ENCODE results near the gene FUT7. TPM values are rescaled to one million over a fixed set of nuclear protein-coding genes. Genes with fewer than 3 reads are reported as not detected.

FUT7 gene
- total RNA-seq, 1 experiment from 2014 or later: not detected

- no peak overlapping the region for H4K8ac ChIP-seq (replicated peaks; ENCODE audit: insufficient read length, low read depth, low read length)
- H3K9me3 ChIP-seq (ENCODE audit: control insufficient read depth, low read depth, low read length): no peaks in the 10 kb centered on the region
- no peak overlapping the region for H3K4me3 Mint-ChIP-seq
- no peak overlapping the region for H3K56ac ChIP-seq (ENCODE audit: insufficient read length, low read depth, low read length)
- H4K91ac ChIP-seq (ENCODE audit: insufficient read length, low read depth, low read length): no peak overlapping the region
- no peak overlapping the region for H3K4ac ChIP-seq (ENCODE audit: low read depth, low read length)
- H3K4me2 ChIP-seq (ENCODE audit: insufficient read depth, insufficient read length, low read length): no peak overlapping the region
- H3K4me1 Mint-ChIP-seq: peaks cover 5 to 6% of the 10 kb centered on the region in 2 experiments
- no peak overlapping the region for H3K18ac ChIP-seq (ENCODE audit: insufficient read length, low read depth, low read length)
- no peaks in the 10 kb centered on the region for H3K9me3 Mint-ChIP-seq
- WGBS (ENCODE audit: extremely low coverage, insufficient read length, low lambda C conversion rate): no CpG with 5 or more reads among the region's 23 CpGs
- no peak overlapping the region for H2AFZ ChIP-seq (ENCODE audit: low read length)
- H3K4me1 ChIP-seq (ENCODE audit: insufficient read depth, low read length): no peaks in the 10 kb centered on the region
- H3K27ac ChIP-seq (ENCODE audit: insufficient read length, low read depth, low read length): no peak overlapping the region
- TF ChIP-seq CTCF (conservative IDR thresholded peaks at IDR 0.05): no peak
- no peak overlapping the region for H2BK15ac ChIP-seq (ENCODE audit: low read depth, low read length)
- no peaks in the 10 kb centered on the region; the same call in 1 of the 2 replicates for H3K27me3 ChIP-seq (ENCODE audit: insufficient read depth, low read length)
- H3K79me2 ChIP-seq (ENCODE audit: insufficient read depth, low read length): peaks cover 2% of the 10 kb centered on the region; the same call in 1 of the 2 replicates
- peaks cover 10% of the 10 kb centered on the region for H3K27me3 Mint-ChIP-seq (ENCODE audit: low read depth)
- H2BK120ac ChIP-seq (ENCODE audit: low read depth, low read length, poor library complexity, severe bottlenecking): no peak overlapping the region
- H3K36me3 Mint-ChIP-seq (ENCODE audit: insufficient read depth in 1 of 3, low read depth in 3 of 3): peaks cover 0 to 14% (median 5%) of the 10 kb centered on the region in 3 experiments; a peak in 5 of 7 replicates
- H3K14ac ChIP-seq (ENCODE audit: insufficient read depth, low read length): no peak overlapping the region
- H2BK12ac ChIP-seq (ENCODE audit: insufficient read length, low read depth, low read length): no peak overlapping the region
- H4K5ac ChIP-seq (ENCODE audit: insufficient read length, low read depth, low read length): no peak overlapping the region
- peaks cover 6% of the 10 kb centered on the region for H3K23me2 ChIP-seq (ENCODE audit: insufficient read length, low read depth, low read length, poor library complexity, severe bottlenecking)
- no peak overlapping the region for H2AK5ac ChIP-seq (ENCODE audit: insufficient read length, low read length)
- H4K20me1 ChIP-seq (ENCODE audit: control insufficient read depth, insufficient read depth, insufficient read length): no peaks in the 10 kb centered on the region
- no peak overlapping the region for H3T11ph ChIP-seq (ENCODE audit: low read length)
- no peak overlapping the region for H2BK20ac ChIP-seq (ENCODE audit: low read depth, low read length, poor library complexity, severe bottlenecking)
- no peak overlapping the region for H3K23ac ChIP-seq (ENCODE audit: insufficient read length, low read depth, low read length)
- no peak overlapping the region for H3K27ac Mint-ChIP-seq
- H3K79me1 ChIP-seq (ENCODE audit: insufficient read depth, low read depth, low read length, poor library complexity, severe bottlenecking): no peaks in the 10 kb centered on the region
- DNase-seq: no peak
- no peak overlapping the region for H3K9ac ChIP-seq (ENCODE audit: extremely low read depth, insufficient read length, low read length)
- H2BK5ac ChIP-seq (ENCODE audit: insufficient read length, low read length): no peak overlapping the region
These were observed 8.7 kb upstream of the FUT7 start for GRCh38 chr9:137040568-137040967.

Measured in H9 (cell line).